ENCODE results near the gene NUP210.

The NUP210 gene

DNA sequence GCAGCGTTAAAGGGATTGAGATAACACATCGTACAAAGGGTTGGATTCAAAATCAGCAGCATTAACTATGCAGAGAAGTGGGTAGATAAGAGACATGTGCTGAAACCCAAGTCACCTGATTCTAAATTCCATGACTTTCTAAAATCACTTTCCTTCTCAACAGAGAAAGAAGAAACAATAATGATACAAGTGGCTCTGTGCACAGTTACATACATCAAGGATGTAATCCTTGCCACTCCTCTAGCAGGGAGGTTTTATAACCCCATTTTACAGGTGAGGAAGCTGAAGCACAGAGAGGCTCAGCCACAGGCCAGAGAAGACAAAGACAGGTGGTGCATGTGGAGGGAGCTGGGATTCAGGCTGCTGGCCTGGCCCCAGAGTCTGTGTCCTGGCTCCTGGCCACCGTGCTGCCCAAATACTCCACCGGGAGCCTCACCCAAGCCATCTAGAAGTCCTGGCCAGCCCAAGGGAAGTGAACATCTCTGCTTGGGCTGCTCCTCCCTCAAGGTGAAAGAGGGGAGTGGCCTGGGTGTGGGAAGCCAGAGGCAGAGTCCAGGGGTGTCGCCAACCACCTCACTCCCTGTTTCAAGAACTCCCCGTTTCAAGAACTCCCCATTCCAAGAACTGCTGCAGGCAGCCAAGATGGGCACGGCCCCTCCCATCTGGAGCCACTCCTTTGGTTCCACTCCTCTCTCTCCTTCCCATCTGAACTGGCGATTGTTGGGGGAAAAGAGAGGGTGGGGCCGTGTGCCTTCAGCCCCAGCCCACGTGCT is 147.1 kb downstream of the NUP210 start:
- H2AK5ac ChIP-seq (ENCODE audit: low read length), result no peak overlapping the region
- H3K36me3 ChIP-seq (ENCODE audit: control insufficient read depth, insufficient read depth, low read length), result no peaks in the 10 kb centered on the region
- DNase-seq, result no peak
- H3K9ac ChIP-seq (ENCODE audit: low read length), result no peak overlapping the region
- peaks cover 2% of the 10 kb centered on the region for H3K4me1 ChIP-seq (ENCODE audit: control insufficient read depth, low read depth, low read length)
- H2BK120ac ChIP-seq (ENCODE audit: low read depth, low read length), result no peak overlapping the region
- H3K4me2 ChIP-seq (ENCODE audit: low read length), result no peak overlapping the region
- no peak overlapping the region for H2BK5ac ChIP-seq (ENCODE audit: low read length)
- no peak overlapping the region for H3K18ac ChIP-seq (ENCODE audit: low read length)
- H3K4me3 ChIP-seq (ENCODE audit: low read length), result no peak overlapping the region
- no peaks in the 10 kb centered on the region for H3K79me2 ChIP-seq (ENCODE audit: control insufficient read depth, insufficient read depth, low read length)
- H3K4ac ChIP-seq (ENCODE audit: low read depth, low read length), result no peak overlapping the region
- no peaks in the 10 kb centered on the region for H3K79me1 ChIP-seq (ENCODE audit: low read length)
- H3K23ac ChIP-seq (ENCODE audit: low read length), result no peak overlapping the region
- WGBS (ENCODE audit: extremely low coverage, insufficient coverage, low lambda C conversion rate), result no CpG with 5 or more reads among the region's 10 CpGs
- no peak overlapping the region for H4K5ac ChIP-seq (ENCODE audit: low read length)
- H3K27me3 ChIP-seq (ENCODE audit: insufficient read depth, low read length, poor library complexity), result no peaks in the 10 kb centered on the region
- no peak overlapping the region for H2BK15ac ChIP-seq (replicated peaks; ENCODE audit: low read depth)
- no peak overlapping the region for H3K27ac ChIP-seq (ENCODE audit: low read depth, low read length)
- no peak overlapping the region for H3K56ac ChIP-seq (ENCODE audit: low read length)
- H4K8ac ChIP-seq (ENCODE audit: low read depth, low read length), result no peak overlapping the region

DNA sequence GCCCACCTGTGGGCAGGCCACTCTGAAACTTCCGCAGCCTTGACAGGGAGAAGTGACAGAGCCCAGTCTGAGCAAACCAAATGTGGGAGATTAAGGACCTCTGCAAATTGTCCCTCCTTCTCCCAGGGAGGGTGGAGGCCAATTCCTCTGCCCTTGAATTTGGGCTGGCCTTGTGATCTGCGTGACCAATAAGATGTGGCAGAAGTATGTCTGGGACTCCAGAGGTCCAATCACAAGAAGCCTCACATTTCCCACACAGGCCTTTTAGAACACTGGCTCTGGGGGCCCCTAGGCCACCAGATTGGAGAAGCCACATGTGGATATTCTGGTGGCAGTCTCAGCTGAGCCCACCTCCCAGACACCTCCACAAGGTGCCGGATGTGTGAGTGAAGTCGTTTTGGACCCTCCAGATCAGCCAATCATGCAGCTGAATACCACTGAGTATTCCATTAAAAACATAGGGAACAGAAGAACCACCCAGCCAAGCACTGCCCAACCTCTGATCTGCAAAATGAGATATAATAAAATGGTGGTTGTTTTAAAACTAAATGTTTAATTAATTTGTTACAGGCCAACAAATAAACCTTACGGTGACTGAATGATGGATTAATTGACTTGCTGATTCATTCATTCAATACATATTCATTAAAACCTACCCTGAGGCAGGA is 150.3 kb downstream of the NUP210 start:
- Histone ChIP-seq H3K18ac (ENCODE audit: low read length) (no peak overlapping the region), H3K27me3 (ENCODE audit: insufficient read depth, low read length, poor library complexity) (no peaks in the 10 kb centered on the region), H3K9ac (ENCODE audit: low read length) (no peak overlapping the region), H3K56ac (ENCODE audit: low read length) (no peak overlapping the region), H3K4ac (ENCODE audit: low read depth, low read length) (no peak overlapping the region), H2BK15ac (replicated peaks; ENCODE audit: low read depth) (no peak overlapping the region), H3K79me2 (ENCODE audit: control insufficient read depth, insufficient read depth, low read length) (no peaks in the 10 kb centered on the region), H3K27ac (ENCODE audit: low read depth, low read length) (no peak overlapping the region), H3K4me1 (ENCODE audit: control insufficient read depth, low read depth, low read length) (peaks cover 2% of the 10 kb centered on the region), H3K36me3 (ENCODE audit: control insufficient read depth, insufficient read depth, low read length) (no peaks in the 10 kb centered on the region), H3K4me2 (ENCODE audit: low read length) (no peak overlapping the region), H2BK120ac (ENCODE audit: low read depth, low read length) (no peak overlapping the region), H2BK5ac (ENCODE audit: low read length) (no peak overlapping the region), H3K4me3 (ENCODE audit: low read length) (no peak overlapping the region), H3K79me1 (ENCODE audit: low read length) (no peaks in the 10 kb centered on the region), H4K5ac (ENCODE audit: low read length) (no peak overlapping the region), H3K23ac (ENCODE audit: low read length) (no peak overlapping the region), H2AK5ac (ENCODE audit: low read length) (no peak overlapping the region), H4K8ac (ENCODE audit: low read depth, low read length) (no peak overlapping the region)
- no peak for DNase-seq
- no CpG with 5 or more reads among the region's 5 CpGs for WGBS (ENCODE audit: extremely low coverage, insufficient coverage, low lambda C conversion rate)

DNA sequence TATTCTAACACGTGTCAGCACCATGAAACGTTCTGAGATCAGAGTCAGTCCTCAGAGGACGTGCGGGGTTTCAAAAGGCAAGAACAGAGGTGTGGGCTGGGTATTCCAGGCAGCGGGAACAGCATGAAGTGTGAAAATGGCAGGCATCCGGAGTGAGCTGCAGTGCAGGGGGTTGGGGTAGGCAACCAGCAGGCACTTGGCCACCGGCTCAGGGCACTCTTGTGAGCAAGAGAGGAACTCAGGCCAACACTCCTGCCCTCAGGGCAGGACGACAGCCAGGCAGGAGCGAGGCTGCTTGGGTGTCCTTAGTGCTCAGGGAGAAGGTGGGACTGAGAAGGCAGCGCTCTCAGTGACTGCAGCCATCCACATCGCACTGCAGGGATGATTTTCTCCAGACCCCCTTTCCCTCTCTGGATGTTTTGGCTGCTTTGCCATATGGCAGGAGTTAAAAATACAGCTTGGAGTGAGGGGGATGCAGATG is 151.1 kb downstream of the NUP210 start:
- Histone ChIP-seq H4K8ac (ENCODE audit: low read depth, low read length) (no peak overlapping the region), H3K36me3 (ENCODE audit: control insufficient read depth, insufficient read depth, low read length) (no peaks in the 10 kb centered on the region), H2BK120ac (ENCODE audit: low read depth, low read length) (no peak overlapping the region), H3K4me3 (ENCODE audit: low read length) (no peak overlapping the region), H4K5ac (ENCODE audit: low read length) (no peak overlapping the region), H3K9ac (ENCODE audit: low read length) (no peak overlapping the region), H3K56ac (ENCODE audit: low read length) (no peak overlapping the region), H3K27ac (ENCODE audit: low read depth, low read length) (no peak overlapping the region), H3K4me2 (ENCODE audit: low read length) (no peak overlapping the region), H3K18ac (ENCODE audit: low read length) (no peak overlapping the region), H2AK5ac (ENCODE audit: low read length) (no peak overlapping the region), H2BK5ac (ENCODE audit: low read length) (no peak overlapping the region), H3K27me3 (ENCODE audit: insufficient read depth, low read length, poor library complexity) (no peaks in the 10 kb centered on the region), H3K4me1 (ENCODE audit: control insufficient read depth, low read depth, low read length) (peaks cover 2% of the 10 kb centered on the region), H2BK15ac (replicated peaks; ENCODE audit: low read depth) (no peak overlapping the region), H3K79me1 (ENCODE audit: low read length) (no peaks in the 10 kb centered on the region), H3K23ac (ENCODE audit: low read length) (no peak overlapping the region), H3K79me2 (ENCODE audit: control insufficient read depth, insufficient read depth, low read length) (no peaks in the 10 kb centered on the region), H3K4ac (ENCODE audit: low read depth, low read length) (no peak overlapping the region)
- DNase-seq, result no peak
- no CpG with 5 or more reads among the region's 11 CpGs for WGBS (ENCODE audit: extremely low coverage, insufficient coverage, low lambda C conversion rate)

DNA sequence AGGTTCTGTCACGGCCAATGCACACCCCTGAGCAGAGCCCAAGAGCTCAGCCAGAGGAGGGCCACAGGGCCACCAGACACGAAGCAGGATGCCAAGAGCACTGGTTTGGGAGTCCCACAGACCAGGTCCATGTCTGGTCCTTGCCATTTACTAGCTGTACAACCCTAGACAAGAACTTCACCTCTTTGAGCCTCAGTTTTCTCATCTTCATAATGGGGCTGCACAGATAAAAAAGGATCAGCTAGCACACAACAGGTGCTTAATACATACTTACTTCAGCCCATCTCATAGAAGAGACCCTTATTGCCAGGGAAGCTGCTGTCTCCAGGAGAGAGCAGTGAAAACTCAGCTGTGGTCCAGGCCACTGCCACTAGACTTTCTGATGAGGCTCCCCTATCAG is 152.0 kb downstream of the NUP210 start:
- H3K4ac ChIP-seq (ENCODE audit: low read depth, low read length), result no peak overlapping the region
- no peak overlapping the region for H3K4me3 ChIP-seq (ENCODE audit: low read length)
- H3K36me3 ChIP-seq (ENCODE audit: control insufficient read depth, insufficient read depth, low read length), result no peaks in the 10 kb centered on the region
- H3K27me3 ChIP-seq (ENCODE audit: insufficient read depth, low read length, poor library complexity), result no peaks in the 10 kb centered on the region
- H2BK5ac ChIP-seq (ENCODE audit: low read length), result no peak overlapping the region
- no peak overlapping the region for H3K23ac ChIP-seq (ENCODE audit: low read length)
- H2AK5ac ChIP-seq (ENCODE audit: low read length), result no peak overlapping the region
- H2BK15ac ChIP-seq (replicated peaks; ENCODE audit: low read depth), result no peak overlapping the region
- no peak overlapping the region for H3K18ac ChIP-seq (ENCODE audit: low read length)
- DNase-seq, result no peak
- no peak overlapping the region for H4K8ac ChIP-seq (ENCODE audit: low read depth, low read length)
- H3K79me1 ChIP-seq (ENCODE audit: low read length), result no peaks in the 10 kb centered on the region
- H3K4me2 ChIP-seq (ENCODE audit: low read length), result no peak overlapping the region
- no peak overlapping the region for H3K56ac ChIP-seq (ENCODE audit: low read length)
- H2BK120ac ChIP-seq (ENCODE audit: low read depth, low read length), result no peak overlapping the region
- no peak overlapping the region for H3K27ac ChIP-seq (ENCODE audit: low read depth, low read length)
- H3K4me1 ChIP-seq (ENCODE audit: control insufficient read depth, low read depth, low read length), result peaks cover 2% of the 10 kb centered on the region
- H3K9ac ChIP-seq (ENCODE audit: low read length), result no peak overlapping the region
- no peak overlapping the region for H4K5ac ChIP-seq (ENCODE audit: low read length)
- no CpG with 5 or more reads among the region's 2 CpGs for WGBS (ENCODE audit: extremely low coverage, insufficient coverage, low lambda C conversion rate)
- no peaks in the 10 kb centered on the region for H3K79me2 ChIP-seq (ENCODE audit: control insufficient read depth, insufficient read depth, low read length)

DNA sequence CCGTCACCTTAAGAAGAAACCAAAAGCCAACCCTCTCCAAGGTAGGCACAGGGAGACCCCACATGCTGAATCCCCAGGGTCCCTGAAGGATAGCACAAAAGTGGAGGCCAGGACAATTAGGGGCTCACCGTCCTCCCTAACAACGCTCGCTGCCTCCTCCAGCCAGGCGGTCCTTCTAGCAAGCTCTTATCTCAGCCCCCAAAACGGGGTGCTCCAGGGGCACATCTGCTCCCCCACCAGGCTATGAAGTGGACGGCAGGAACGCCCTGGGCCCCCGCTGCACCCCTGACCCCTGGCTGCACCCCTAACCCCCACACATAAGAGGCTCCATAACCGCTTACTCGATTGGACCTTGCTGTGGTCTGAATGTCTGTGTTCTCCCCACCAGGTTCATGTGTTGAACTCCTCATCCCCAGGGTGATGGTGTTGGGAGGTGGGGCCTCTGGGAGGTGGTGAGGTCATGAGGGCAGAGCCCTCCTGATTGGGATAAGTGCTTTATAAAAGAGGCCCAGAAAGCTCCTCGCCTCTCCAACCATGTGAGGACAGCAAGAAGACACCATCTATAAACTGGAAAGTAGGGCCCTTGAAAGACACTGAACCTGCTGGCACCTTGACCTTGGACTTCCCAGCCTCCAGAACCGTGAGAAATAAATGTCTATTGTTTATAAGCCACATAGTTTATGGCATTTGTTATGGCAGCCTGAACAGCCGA is 153.3 kb downstream of the NUP210 start:
- H3K56ac ChIP-seq (ENCODE audit: low read length), result no peak overlapping the region
- no peak overlapping the region for H3K27ac ChIP-seq (ENCODE audit: low read depth, low read length)
- H3K4me2 ChIP-seq (ENCODE audit: low read length), result no peak overlapping the region
- H3K9ac ChIP-seq (ENCODE audit: low read length), result no peak overlapping the region
- H4K5ac ChIP-seq (ENCODE audit: low read length), result no peak overlapping the region
- no peak overlapping the region for H2AK5ac ChIP-seq (ENCODE audit: low read length)
- H2BK15ac ChIP-seq (replicated peaks; ENCODE audit: low read depth), result no peak overlapping the region
- H2BK120ac ChIP-seq (ENCODE audit: low read depth, low read length), result no peak overlapping the region
- no peak overlapping the region for H3K4me3 ChIP-seq (ENCODE audit: low read length)
- no peak overlapping the region for H3K4ac ChIP-seq (ENCODE audit: low read depth, low read length)
- no peaks in the 10 kb centered on the region for H3K27me3 ChIP-seq (ENCODE audit: insufficient read depth, low read length, poor library complexity)
- no peaks in the 10 kb centered on the region for H3K36me3 ChIP-seq (ENCODE audit: control insufficient read depth, insufficient read depth, low read length)
- H4K8ac ChIP-seq (ENCODE audit: low read depth, low read length), result no peak overlapping the region
- no peak overlapping the region for H2BK5ac ChIP-seq (ENCODE audit: low read length)
- WGBS (ENCODE audit: extremely low coverage, insufficient coverage, low lambda C conversion rate), result no CpG with 5 or more reads among the region's 14 CpGs
- H3K18ac ChIP-seq (ENCODE audit: low read length), result no peak overlapping the region
- no peaks in the 10 kb centered on the region for H3K79me1 ChIP-seq (ENCODE audit: low read length)
- no peak overlapping the region for H3K23ac ChIP-seq (ENCODE audit: low read length)
- H3K4me1 ChIP-seq (ENCODE audit: control insufficient read depth, low read depth, low read length), result no peaks in the 10 kb centered on the region
- H3K79me2 ChIP-seq (ENCODE audit: control insufficient read depth, insufficient read depth, low read length), result no peaks in the 10 kb centered on the region
- DNase-seq, result no peak
